ENCODE data around the gene LSP1.

LSP1 gene

GRCh38 chr11:1838077-1838425 lies 14.8 kb upstream of the LSP1 start:
- DNase-seq: no peak

GRCh38 chr11:1838426-1839144 lies 14.3 kb upstream of the LSP1 start, which contains the start of gene TNNI2:
TSS of gene TNNI2 (plus strand) at chr11:1838981. CDS start at chr11:1839697, 716 bp downstream.
- DNase-seq: no peak

- DNase-seq: no peak
Observed at GRCh38 chr11:1839204-1839923, 13.5 kb upstream of the LSP1 start.

GRCh38 chr11:1839924-1840779 lies 12.7 kb upstream of the LSP1 start:
- DNase-seq: no peak

- no peak for DNase-seq
Observed at GRCh38 chr11:1840780-1841480, 12.0 kb upstream of the LSP1 start.

GRCh38 chr11:1841511-1842148 lies 11.3 kb upstream of the LSP1 start:
- DNase-seq: no peak

GRCh38 chr11:1842149-1843097 lies 10.5 kb upstream of the LSP1 start:
- no peak for DNase-seq

- no peak for DNase-seq
Observed at GRCh38 chr11:1843098-1843473, 9.8 kb upstream of the LSP1 start.

GRCh38 chr11:1843796-1844195 lies 9.1 kb upstream of the LSP1 start:
- DNase-seq: no peak

- peak; percentile 42 for DNase-seq
Observed at GRCh38 chr11:1844221-1845094, 8.4 kb upstream of the LSP1 start.

- DNase-seq: no peak
Observed at GRCh38 chr11:1845095-1845429, 7.8 kb upstream of the LSP1 start.

GRCh38 chr11:1845561-1846452 lies 7.1 kb upstream of the LSP1 start:
- DNase-seq: no peak

- DNase-seq: no peak
Observed at GRCh38 chr11:1846453-1846932, 6.4 kb upstream of the LSP1 start.

GRCh38 chr11:1847006-1847735 lies 5.7 kb upstream of the LSP1 start:
- no peak for DNase-seq

- no peak for DNase-seq
Observed at GRCh38 chr11:1847926-1848639, 4.8 kb upstream of the LSP1 start.

GRCh38 chr11:1848640-1849430 lies 4.0 kb upstream of the LSP1 start:
- DNase-seq: no peak
